Measurements from ENCODE around the gene C2CD5.
A peak's percentile ranks its signal among the peaks of the same experiment; 100 is the strongest.
"Not testable (repeated sequence)": the region's sequence is repeated elsewhere in the genome, so short reads cannot be mapped to it uniquely, and the experiment has no call there.

The C2CD5 gene

GRCh38 chr12:22477166-22477893 is 67.0 kb downstream of the C2CD5 start:
- no peak for DNase-seq

DNA sequence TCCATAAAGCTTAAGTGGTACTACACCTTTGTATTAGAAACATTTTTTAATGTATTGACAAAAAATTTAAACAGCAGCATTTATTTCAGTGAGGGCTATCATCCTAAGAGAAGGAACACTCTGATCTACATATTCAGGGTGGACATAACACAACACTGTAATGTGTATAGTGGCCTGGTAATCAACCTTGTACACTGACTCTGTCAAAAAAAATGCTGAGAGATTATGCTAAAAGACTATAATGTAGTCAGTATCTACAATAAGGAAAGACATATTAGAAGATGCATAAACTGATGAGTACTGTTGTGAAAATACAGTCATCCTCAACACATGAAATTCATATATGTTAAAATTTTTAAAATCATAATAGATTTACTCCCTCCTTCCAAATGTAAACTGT is 68.2 kb downstream of the C2CD5 start:
- no peak for DNase-seq

DNA sequence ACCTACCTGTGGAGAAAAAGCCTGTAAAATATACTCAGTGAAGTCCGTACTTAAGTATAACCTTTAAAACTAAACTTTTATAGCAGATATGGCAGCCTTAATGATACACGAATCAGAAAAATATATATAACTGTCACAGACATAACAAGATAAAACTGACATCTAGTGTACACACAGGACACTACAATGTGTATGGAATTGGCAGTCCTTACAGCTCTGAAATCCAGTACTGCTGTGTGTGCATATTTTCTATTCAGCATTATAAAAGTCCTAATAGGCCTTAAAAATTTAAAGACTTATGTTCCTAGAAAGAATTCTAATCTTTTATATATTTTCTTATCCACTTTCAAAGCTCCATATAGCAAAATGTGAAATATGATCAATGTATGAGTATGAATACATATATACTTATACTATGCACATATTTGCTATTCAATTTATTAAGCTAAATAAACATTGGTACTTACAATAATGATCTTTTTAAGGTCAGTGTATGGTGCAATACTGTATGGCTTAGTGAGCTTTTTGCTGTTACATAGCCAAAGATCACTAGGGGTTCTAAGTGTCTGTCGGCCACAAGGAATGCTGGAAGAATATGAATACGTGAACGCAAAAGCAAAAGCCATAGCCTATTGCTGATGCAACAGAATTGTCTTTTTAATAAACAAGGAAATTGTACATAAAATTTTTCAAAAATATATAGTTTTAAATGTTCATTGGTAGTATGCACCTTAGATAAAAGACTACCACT is 69.2 kb downstream of the C2CD5 start:
- DNase-seq, result no peak

DNA sequence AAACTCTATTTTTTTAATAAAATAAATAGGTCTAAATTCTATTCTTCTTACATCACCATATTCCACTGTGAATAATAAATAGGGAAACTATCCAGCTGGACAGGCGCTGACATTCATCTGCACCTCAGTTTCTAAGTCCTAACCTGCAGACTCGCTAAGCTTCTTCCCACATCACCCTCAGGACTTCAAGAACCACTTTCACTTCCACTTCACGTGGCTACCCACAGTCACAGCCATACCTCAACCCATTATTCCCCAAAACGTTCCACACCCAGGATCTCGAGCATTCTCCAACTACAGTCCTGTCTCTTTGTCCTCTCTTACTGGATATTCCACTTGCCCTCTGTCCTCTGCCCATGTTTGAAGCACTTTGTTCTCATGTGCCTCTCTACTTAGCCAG is 71.1 kb downstream of the C2CD5 start:
- DNase-seq, result no peak

GRCh38 chr12:22467190-22467589 is 77.2 kb downstream of the C2CD5 start:
- DNase-seq, result no peak

GRCh38 chr12:22463306-22463705 is 81.0 kb downstream of the C2CD5 start:
- no peak for DNase-seq

DNA sequence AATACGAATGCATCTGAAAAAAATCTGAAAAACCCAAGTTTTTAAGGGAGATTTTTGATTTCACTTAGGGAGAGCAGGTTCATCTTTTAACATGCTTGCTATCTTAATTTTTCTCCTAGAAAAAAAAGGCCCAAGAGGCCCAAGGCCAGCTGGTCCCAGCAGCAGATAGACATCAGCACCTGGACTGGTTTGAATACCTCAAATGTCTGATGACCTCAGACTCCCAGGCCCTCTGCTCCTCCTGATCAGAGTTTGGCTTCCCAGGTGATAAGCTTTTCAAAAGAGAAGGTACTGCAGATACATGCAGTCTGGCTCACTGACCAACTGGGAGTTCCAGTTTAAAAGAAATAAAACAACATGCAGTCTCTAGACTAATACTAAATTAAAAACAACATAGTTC is 82.6 kb downstream of the C2CD5 start:
- no peak for DNase-seq

DNA sequence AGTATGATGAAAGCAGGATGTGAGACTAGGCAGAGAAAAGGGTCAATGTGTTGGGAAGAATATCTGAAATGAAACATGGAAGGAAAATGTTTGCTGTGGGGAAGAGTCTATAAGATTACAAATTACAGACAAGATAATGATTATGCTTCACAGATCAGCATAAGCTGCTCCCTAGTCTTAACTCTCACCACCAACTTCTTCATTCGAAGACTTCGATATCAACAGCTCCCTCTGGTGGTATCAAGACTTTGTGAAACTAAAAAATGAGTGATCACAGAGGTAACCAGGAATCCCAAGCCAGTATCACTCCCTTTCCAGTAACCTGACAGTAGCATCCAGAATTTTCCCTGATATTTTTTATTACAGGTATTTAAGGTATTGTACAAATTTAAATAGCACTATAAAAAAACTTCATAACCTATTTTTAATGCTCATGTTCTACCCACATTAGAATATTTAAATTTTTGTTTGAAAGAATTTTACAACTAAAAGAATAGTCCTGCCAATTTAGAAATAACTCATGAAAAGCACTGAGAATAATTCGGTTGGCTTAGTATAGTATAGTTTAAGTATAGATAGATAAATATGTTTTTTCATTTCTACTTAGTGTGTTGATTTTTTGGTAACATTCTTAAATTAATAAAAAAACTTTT is 84.4 kb downstream of the C2CD5 start:
- DNase-seq, result peak in 3 of 6 experiments; percentile 29 to 45 (median 29)

DNA sequence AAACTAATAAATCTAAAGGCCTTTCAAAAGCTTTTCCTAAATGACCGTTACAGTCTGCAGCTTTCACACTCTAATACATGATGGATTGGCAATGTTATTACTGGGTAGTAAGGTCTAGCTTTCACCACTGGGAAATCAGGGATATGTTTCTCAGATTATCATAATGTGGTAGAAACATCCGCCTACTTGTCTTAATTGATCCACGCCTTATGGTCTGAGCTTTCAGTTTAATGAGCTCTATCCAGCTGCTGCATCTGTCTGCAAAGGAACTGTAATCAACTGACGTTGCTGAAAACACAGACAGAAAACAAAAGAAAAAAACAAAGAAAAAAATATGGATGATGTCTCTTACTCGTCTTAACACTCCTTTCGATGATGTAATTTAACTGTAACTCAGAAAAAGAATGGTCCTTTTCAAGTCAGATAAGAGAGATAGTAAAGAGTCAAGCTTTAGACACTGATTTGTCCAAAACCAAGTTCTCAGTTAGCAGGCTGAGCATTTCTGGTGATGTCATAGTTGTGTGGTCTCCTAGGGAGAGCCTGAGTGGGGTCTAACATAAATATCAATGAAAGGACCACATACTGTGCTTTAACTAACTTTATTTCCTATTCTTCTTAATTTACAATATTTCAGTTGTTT is 85.9 kb downstream of the C2CD5 start:
- DNase-seq, result no peak

- DNase-seq, result no peak
Measured at GRCh38 chr12:22457085-22457484, 87.3 kb downstream of the C2CD5 start.

- no peak for DNase-seq
Measured at GRCh38 chr12:22453511-22453910, 90.8 kb downstream of the C2CD5 start.

DNA sequence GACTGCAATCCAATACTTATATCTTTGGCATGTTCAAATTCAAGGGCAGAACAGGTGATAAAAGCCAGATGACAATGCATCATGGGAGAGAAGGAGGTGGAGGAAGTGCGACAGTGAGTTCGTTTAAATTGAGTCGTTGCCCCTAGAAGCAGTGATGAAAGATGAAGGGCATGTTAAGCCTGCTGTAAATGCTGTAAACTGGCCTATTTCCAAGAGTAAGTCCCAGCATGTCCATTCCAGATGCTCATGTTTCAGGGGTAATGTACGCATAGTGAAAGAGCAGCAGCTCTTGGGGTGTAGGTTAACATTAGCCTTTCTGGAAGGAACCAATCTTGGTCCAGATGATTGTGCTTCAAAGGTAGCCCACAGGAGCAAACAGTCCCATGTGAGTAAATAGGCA is 97.1 kb downstream of the C2CD5 start:
- no peak for DNase-seq

DNA sequence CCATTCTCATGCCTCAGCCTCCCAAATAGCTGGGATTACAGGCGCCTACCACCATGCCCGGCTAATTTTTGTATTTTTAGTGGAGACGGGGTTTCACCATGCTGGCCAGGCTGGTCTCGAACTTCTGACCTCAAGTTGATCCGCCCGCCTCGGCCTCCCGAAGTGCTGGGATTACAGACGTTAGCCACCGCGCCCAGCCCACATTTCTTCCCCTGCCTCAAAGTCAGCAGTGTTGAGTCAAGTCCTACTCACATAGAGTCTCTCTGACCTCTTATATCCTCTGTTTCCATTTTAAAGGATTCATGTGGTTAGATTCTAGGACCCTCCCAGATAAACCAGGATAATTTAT is 100.1 kb downstream of the C2CD5 start:
- not testable (repeated sequence) for DNase-seq

DNA sequence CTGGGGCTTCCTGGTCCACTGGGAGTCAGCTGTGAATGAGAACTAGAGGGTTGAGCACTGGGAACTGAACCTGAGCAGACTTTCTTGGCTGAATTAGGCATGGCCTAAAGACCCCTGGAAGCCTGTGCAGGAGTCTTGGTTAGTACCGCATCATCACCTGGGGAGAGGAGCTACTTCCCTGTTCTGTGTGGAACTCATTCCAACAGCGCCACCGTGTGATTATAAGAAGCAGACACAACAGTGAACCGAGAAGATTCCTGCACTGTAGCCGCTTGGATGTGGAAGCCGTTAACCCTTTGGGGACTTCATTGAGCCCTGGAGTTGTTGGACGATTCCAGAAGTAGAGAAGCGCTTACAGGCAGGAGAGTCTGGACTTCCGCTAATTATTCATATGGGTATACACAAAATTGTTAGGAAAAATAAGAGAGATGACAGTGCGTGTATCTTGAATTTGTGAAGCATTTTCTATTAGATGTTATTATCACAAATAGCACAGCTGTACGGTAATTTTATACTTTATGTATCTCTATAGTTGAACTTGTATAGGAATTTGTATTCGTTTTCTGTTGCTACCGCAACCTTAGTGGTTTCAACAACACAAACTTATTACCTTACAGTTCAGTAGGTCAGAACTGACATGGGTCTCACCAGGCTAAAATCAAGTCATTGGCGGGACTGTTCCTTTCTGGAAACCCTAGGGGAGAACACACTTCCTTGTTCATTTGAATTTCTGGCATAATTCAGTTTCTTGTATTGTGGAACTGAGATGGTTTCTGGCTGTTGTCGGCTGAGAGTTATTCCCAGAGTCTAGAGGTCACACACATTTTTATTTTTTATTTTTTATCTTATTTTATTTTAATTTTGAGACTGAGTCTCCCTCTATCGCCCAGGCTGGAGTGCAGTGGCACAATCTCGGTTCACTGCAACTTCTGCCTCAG is 100.7 kb downstream of the C2CD5 start:
- DNase-seq, result peak; percentile 19 to 64 (median 42)

- DNase-seq, result no peak
Measured at GRCh38 chr12:22437031-22437806, 107.1 kb downstream of the C2CD5 start.

- DNase-seq, result no peak
Measured at GRCh38 chr12:22435583-22435982, 108.8 kb downstream of the C2CD5 start.

DNA sequence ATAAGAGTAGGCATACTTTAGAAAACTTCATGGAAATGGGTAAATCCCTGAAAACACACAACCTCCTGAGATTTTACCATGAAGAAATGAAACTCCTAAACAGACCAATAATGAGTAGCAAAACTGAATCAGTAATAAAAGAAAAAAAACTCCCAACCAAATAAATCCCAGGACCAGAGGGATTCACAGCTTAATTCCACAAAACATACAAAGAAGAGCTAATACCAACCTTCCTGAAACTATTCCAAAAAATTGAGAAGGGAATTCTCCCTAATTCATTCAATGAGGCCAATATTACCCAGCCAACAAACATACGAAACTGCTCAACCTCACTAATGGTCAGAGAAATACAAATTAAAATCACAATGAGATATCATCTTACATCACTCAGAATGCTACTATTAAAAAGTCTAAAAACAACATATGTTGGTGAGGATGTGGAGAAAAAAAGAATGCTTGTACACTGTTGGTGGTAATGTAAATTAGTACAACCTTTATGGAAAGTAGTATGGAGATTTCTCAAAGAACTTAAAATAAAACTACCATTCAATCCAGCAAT is 112.6 kb downstream of the C2CD5 start:
- DNase-seq, result no peak

- no peak for DNase-seq
Measured at GRCh38 chr12:22416801-22417200, 127.5 kb downstream of the C2CD5 start.

DNA sequence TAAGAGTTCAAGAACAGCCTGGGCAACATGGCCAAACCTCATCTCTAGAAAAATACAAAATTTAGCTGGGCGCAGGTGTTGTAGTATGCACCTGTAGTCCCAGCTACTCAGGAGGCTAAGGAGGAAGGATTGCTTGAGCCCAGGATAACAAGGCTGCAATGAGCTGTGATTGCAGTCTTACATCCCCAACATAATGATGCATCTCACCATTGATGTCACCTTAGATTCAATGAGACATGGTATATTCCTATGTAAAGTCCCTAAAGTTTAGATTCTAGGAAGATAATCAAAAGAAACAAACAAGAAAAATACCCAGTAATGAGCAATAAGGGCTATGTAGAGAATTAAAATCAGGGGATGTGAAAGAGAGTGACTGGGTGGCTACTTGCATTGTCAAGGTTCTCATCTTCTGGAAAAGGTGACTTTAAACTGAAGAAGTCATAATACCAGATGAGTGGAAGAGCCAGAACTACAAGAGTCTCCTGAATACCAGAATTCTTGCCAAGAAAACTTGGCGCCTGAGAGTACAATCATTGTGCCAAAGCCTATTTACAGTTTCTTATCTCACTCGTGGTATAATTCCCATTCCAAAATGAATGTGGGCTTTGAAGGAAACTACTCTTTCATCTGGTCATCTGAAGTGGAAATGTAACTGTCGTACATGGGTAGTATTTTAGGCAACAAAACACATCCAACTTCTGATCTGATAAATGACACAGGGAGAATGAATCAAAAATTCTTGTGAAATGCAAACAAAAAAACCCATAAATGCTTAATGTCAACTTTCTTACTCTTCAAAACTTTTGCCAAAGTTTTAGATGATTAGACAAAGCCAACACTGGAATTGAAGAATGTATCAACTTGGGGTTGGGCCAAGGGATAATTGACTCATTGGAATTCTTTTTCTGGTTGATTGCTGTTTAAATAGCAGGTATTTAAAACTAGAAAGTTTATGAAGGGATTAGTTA is 128.7 kb downstream of the C2CD5 start:
- DNase-seq, result no peak

DNA sequence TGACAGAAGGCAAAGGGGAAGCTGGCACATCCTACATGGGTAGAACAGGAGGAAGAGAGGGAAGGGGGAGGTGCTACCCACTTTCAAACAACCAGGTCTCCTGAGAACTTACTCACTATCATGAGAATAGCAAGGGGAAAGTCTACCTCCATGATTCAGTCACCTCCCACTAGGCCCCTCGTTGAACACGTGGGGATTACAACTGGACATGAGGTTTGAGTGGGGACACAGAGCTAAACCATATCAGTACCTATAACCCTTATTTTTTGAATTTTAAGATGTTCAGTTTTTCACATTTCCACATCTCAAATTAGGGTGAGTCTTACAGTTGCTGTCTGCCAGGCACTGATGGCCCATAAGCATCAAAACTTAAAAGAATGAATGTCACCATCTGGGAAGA is 129.6 kb downstream of the C2CD5 start:
- no peak for DNase-seq

Measured in stimulated activated naive CD4-positive, alpha-beta T cell (primary cell).